GM19372 (cell line): ENCODE data around the gene SEC63.
"Not testable (repeated sequence)": the region's sequence is repeated elsewhere in the genome, so short reads cannot be mapped to it uniquely, and the experiment has no call there.

ENCODE experiments used
- ATAC-seq: cut with Tn5 transposase; IDR thresholded peaks from one replicate; pipeline ENCODE4 v1.9.1; 2021; ENCODE audit warnings: mild to moderate bottlenecking, low read depth, moderate library complexity; ENCODE audit not compliant: unreplicated experiment

SEC63 gene

GRCh38 chr6:107957909-107958688 is at the start of gene SEC63:
SEC63 (minus strand) TSS chr6:107958208; CDS start chr6:107958009, 199 bp downstream.
- peak; percentile 92 for ATAC-seq

- ATAC-seq: no peak
Measured at GRCh38 chr6:108005961-108006360, 48.0 kb upstream of the SEC63 start.

GRCh38 chr6:108004861-108005260 is 46.9 kb upstream of the SEC63 start:
- no peak for ATAC-seq

GRCh38 chr6:108002365-108003221 is 44.6 kb upstream of the SEC63 start:
- no peak for ATAC-seq

GRCh38 chr6:108001696-108002231 is 43.8 kb upstream of the SEC63 start:
- no peak for ATAC-seq

GRCh38 chr6:108000259-108000658 is 42.3 kb upstream of the SEC63 start:
- not testable (repeated sequence) for ATAC-seq

GRCh38 chr6:107999341-107999740 is 41.3 kb upstream of the SEC63 start:
- no peak for ATAC-seq

GRCh38 chr6:107991772-107992550 is 34.0 kb upstream of the SEC63 start:
- no peak for ATAC-seq

- ATAC-seq: no peak
Measured at GRCh38 chr6:107991061-107991460, 33.1 kb upstream of the SEC63 start.

GRCh38 chr6:107990587-107990986 is 32.6 kb upstream of the SEC63 start:
- not testable (repeated sequence) for ATAC-seq

- ATAC-seq: no peak
Measured at GRCh38 chr6:107989166-107990094, 31.4 kb upstream of the SEC63 start.

- no peak for ATAC-seq
Measured at GRCh38 chr6:107988570-107988969, 30.6 kb upstream of the SEC63 start.

- no peak for ATAC-seq
Measured at GRCh38 chr6:107987805-107988204, 29.8 kb upstream of the SEC63 start.

- no peak for ATAC-seq
Measured at GRCh38 chr6:107985701-107986100, 27.7 kb upstream of the SEC63 start.

- ATAC-seq: no peak
Measured at GRCh38 chr6:107983811-107984210, 25.8 kb upstream of the SEC63 start.

- no peak for ATAC-seq
Measured at GRCh38 chr6:107982486-107982885, 24.5 kb upstream of the SEC63 start.

GRCh38 chr6:107981695-107982094 is 23.7 kb upstream of the SEC63 start:
- ATAC-seq: no peak

- no peak for ATAC-seq
Measured at GRCh38 chr6:107977283-107977682, 19.3 kb upstream of the SEC63 start.

GRCh38 chr6:107976155-107976783 is 18.3 kb upstream of the SEC63 start:
- no peak for ATAC-seq
